Loucy (cell line): ENCODE results near the gene AGBL5.

Experiments used
- CTCF ChIP-seq: fragments of 200-600 bp; sonication (generic); conservative IDR thresholded peaks from 2 replicates; pipeline ENCODE4 v1.5.1; 2014; ENCODE audit warnings: mild to moderate bottlenecking, antibody characterized with exemption, low read length
- EZH2phosphoT487 ChIP-seq: fragments of 200-600 bp; IDR thresholded peaks from 2 replicates; pipeline ENCODE4 v1.6.1; 2018; ENCODE audit warnings: antibody characterized with exemption, mild to moderate bottlenecking, moderate library complexity, borderline replicate concordance

- TF ChIP-seq CTCF (no peak), EZH2phosphoT487 (no peak)
These were observed 3.3 kb downstream of the AGBL5 start for GRCh38 chr2:27054721-27055120.
